Mesendoderm (in vitro differentiated cells): ENCODE measurements around the gene PLCD4.

Experiments
- DNase-seq: peaks from one replicate; pipeline ENCODE4 v3.0.0; 2013
- H2AK5ac ChIP-seq: 2 replicates; pipeline ENCODE4 v1.6.1; 2013; ENCODE audit warnings: low read length, inconsistent platforms
- H2BK120ac ChIP-seq: 2 replicates; pipeline ENCODE4 v1.6.1; 2013; ENCODE audit warnings: low read depth, mild to moderate bottlenecking, low read length, moderate library complexity, mixed read lengths
- H2BK15ac ChIP-seq: replicated peaks from 2 replicates; pipeline ENCODE4 v1.6.1; 2013; ENCODE audit warnings: low read depth, mild to moderate bottlenecking, moderate library complexity
- H2BK5ac ChIP-seq: 2 replicates; pipeline ENCODE4 v1.6.1; 2013; ENCODE audit warnings: low read length, inconsistent platforms
- H3K18ac ChIP-seq: 2 replicates; pipeline ENCODE4 v1.6.1; 2013; ENCODE audit warnings: mild to moderate bottlenecking, low read length, mixed read lengths
- H3K23ac ChIP-seq: one replicate; pipeline ENCODE4 v1.6.1; 2013; ENCODE audit warnings: low read length
- H3K27ac ChIP-seq: 2 replicates; pipeline ENCODE4 v1.5.1; 2013; ENCODE audit warnings: low read depth, mild to moderate bottlenecking, inconsistent platforms, low read length, moderate library complexity
- H3K27me3 ChIP-seq: 2 replicates; pipeline ENCODE4 v1.6.1; 2013; ENCODE audit warnings: low read length, control low read depth, mild to moderate bottlenecking, inconsistent platforms; ENCODE audit not compliant: insufficient read depth, poor library complexity
- H3K36me3 ChIP-seq: 2 replicates; pipeline ENCODE4 v1.6.1; 2013; ENCODE audit warnings: low read length, inconsistent platforms; ENCODE audit not compliant: control insufficient read depth, insufficient read depth
- H3K4ac ChIP-seq: one replicate; pipeline ENCODE4 v1.6.1; 2013; ENCODE audit warnings: low read depth, mild to moderate bottlenecking, low read length, moderate library complexity
- H3K4me1 ChIP-seq: 2 replicates; pipeline ENCODE4 v1.6.1; 2013; ENCODE audit warnings: low read depth, low read length, inconsistent platforms; ENCODE audit not compliant: control insufficient read depth
- H3K4me2 ChIP-seq: 2 replicates; pipeline ENCODE4 v1.6.1; 2013; ENCODE audit warnings: low read length
- H3K4me3 ChIP-seq: 2 replicates; pipeline ENCODE4 v1.5.1; 2013; ENCODE audit warnings: mild to moderate bottlenecking, low read length
- H3K56ac ChIP-seq: one replicate; pipeline ENCODE4 v1.6.1; 2013; ENCODE audit warnings: low read length
- H3K79me1 ChIP-seq: 2 replicates; pipeline ENCODE4 v1.6.1; 2013; ENCODE audit warnings: low read length, inconsistent platforms
- H3K79me2 ChIP-seq: 2 replicates; pipeline ENCODE4 v1.6.1; 2013; ENCODE audit warnings: mild to moderate bottlenecking, low read length; ENCODE audit not compliant: control insufficient read depth, insufficient read depth
- H3K9ac ChIP-seq: 2 replicates; pipeline ENCODE4 v1.6.1; 2013; ENCODE audit warnings: low read length, inconsistent platforms
- H4K5ac ChIP-seq: one replicate; pipeline ENCODE4 v1.6.1; 2013; ENCODE audit warnings: low read length
- H4K8ac ChIP-seq: one replicate; pipeline ENCODE4 v1.6.1; 2013; ENCODE audit warnings: low read depth, mild to moderate bottlenecking, control low read depth, low read length, moderate library complexity
- WGBS: extraction: QIAGEN DNeasy Blood & Tissue Kit; methylation state at CpG from one replicate; pipeline ENCODE4 v1.1.7; 2013; ENCODE audit warnings: low lambda C conversion rate, missing lambda C conversion rate; ENCODE audit not compliant: insufficient coverage; ENCODE audit errors: extremely low coverage; 5-methylcytosine and 5-hydroxymethylcytosine counted together

Gene PLCD4

DNA sequence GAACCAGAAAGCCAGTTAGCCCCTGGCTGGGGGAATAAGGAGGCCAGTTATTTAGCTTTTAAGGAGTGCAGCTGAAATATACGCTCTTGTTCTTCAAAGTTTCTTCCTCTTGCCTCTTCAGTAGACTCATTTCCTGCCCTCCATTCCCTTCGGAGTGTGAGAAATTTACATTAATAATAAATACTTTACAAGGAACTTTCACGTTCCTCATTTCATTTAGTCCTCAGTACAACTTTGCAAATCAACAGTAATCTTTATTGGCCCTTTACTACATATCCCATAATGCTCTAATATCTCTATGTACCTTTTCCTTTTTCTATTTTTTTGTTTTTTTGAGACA, 15.6 kb downstream of the PLCD4 start:
- Histone ChIP-seq H3K79me1 (no peaks in the 10 kb centered on the region), H4K8ac (no peak overlapping the region), H3K4me3 (no peak overlapping the region), H3K4me1 (peaks cover 7% of the 10 kb centered on the region), H2AK5ac (no peak overlapping the region), H3K23ac (peak overlapping the region; percentile 48), H3K27me3 (no peaks in the 10 kb centered on the region), H4K5ac (no peak overlapping the region), H3K27ac (no peak overlapping the region), H2BK15ac (no peak overlapping the region), H2BK120ac (no peak overlapping the region), H3K4ac (no peak overlapping the region), H3K56ac (no peak overlapping the region), H3K9ac (no peak overlapping the region), H3K36me3 (no peaks in the 10 kb centered on the region), H3K4me2 (no peak overlapping the region), H2BK5ac (no peak overlapping the region), H3K79me2 (no peaks in the 10 kb centered on the region), H3K18ac (no peak overlapping the region)
- no peak for DNase-seq
- WGBS, result no CpG with 5 or more reads among the region's 3 CpGs

DNA sequence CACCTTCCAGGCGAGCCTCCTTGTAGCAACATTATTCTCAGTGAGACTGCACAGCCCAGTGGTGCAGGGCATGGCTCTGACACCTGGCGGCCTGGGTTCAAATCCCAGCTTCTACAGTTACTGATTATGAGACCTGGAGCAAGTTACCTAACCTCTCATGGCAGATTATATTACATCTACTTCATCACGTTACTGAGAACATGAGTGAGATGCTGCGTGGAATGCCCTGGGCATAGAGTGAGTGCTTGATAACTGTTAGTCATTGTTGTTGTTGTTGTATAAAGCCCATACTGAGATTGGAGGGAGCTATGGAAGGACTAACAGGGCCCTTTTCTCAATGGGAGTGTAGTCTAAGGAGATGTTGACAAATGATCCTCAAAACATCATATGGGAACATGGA, 18.7 kb downstream of the PLCD4 start:
- Histone ChIP-seq H3K18ac (no peak overlapping the region), H3K79me1 (no peaks in the 10 kb centered on the region), H3K4me2 (no peak overlapping the region), H3K23ac (no peak overlapping the region), H3K27ac (no peak overlapping the region), H3K36me3 (no peaks in the 10 kb centered on the region), H4K5ac (no peak overlapping the region), H2AK5ac (no peak overlapping the region), H3K79me2 (no peaks in the 10 kb centered on the region), H3K4ac (no peak overlapping the region), H2BK15ac (no peak overlapping the region), H3K27me3 (no peaks in the 10 kb centered on the region), H3K56ac (no peak overlapping the region), H3K9ac (no peak overlapping the region), H2BK120ac (no peak overlapping the region), H2BK5ac (no peak overlapping the region), H3K4me1 (peaks cover 7% of the 10 kb centered on the region), H4K8ac (no peak overlapping the region), H3K4me3 (no peak overlapping the region)
- no peak for DNase-seq
- WGBS, result no CpG with 5 or more reads among the region's 4 CpGs

DNA sequence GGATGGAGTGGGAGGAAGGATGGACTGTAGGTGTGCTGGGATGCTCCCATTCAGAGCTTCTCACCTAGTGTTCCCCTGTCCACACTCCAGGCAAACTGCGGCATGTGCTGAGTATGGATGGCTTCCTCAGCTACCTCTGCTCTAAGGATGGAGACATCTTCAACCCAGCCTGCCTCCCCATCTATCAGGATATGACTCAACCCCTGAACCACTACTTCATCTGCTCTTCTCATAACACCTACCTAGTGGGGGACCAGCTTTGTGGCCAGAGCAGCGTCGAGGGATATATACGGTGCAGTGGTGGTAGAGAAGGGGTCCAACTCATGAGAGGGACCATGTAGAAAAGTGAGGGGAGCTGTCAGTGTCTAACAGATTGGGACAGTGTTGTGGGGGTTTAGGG, 20.2 kb downstream of the PLCD4 start:
- Histone ChIP-seq H3K4me3 (no peak overlapping the region), H4K8ac (no peak overlapping the region)
- no peak for DNase-seq

DNA sequence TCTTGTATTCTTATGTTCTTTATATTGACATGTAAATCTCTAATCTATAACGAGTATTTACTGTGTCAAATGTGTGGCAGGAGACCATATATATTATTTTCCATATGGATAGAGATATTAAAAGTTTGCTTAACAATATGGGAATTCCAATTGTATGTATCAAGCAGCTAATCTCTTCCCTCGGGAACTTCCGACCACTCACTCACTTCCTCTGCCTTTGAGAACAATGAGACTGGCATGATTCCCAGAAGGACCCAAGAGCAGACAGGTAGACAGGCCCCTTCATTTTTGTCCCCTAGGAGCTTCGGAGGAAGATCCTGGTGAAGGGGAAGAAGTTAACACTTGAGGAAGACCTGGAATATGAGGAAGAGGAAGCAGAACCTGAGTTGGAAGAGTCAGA, 24.1 kb downstream of the PLCD4 start:
- Histone ChIP-seq H3K56ac (no peak overlapping the region), H3K79me2 (no peaks in the 10 kb centered on the region), H4K8ac (no peak overlapping the region), H3K4me2 (no peak overlapping the region), H2BK15ac (no peak overlapping the region), H3K27ac (no peak overlapping the region), H3K4me3 (no peak overlapping the region), H3K36me3 (peaks cover 8% of the 10 kb centered on the region), H3K4me1 (no peaks in the 10 kb centered on the region), H3K18ac (no peak overlapping the region), H2BK120ac (no peak overlapping the region), H2AK5ac (no peak overlapping the region), H3K23ac (no peak overlapping the region), H3K4ac (no peak overlapping the region), H3K27me3 (no peaks in the 10 kb centered on the region), H2BK5ac (no peak overlapping the region), H3K79me1 (no peaks in the 10 kb centered on the region), H3K9ac (no peak overlapping the region), H4K5ac (no peak overlapping the region)
- WGBS, result no CpG with 5 or more reads among the region's 4 CpGs
- DNase-seq, result no peak

More for the DNA sequence above, 20.2 kb downstream of the PLCD4 start:
- Histone ChIP-seq H2BK15ac (no peak overlapping the region), H3K27me3 (no peaks in the 10 kb centered on the region), H3K4me1 (peaks cover 3% of the 10 kb centered on the region), H3K36me3 (no peaks in the 10 kb centered on the region), H3K56ac (no peak overlapping the region), H3K18ac (no peak overlapping the region), H3K23ac (no peak overlapping the region), H3K27ac (no peak overlapping the region), H2BK5ac (no peak overlapping the region), H3K9ac (no peak overlapping the region), H4K5ac (no peak overlapping the region), H3K4me2 (no peak overlapping the region), H3K79me2 (no peaks in the 10 kb centered on the region), H3K79me1 (no peaks in the 10 kb centered on the region), H2AK5ac (no peak overlapping the region), H3K4ac (no peak overlapping the region), H2BK120ac (no peak overlapping the region)
- WGBS, result no CpG with 5 or more reads among the region's 4 CpGs

DNA sequence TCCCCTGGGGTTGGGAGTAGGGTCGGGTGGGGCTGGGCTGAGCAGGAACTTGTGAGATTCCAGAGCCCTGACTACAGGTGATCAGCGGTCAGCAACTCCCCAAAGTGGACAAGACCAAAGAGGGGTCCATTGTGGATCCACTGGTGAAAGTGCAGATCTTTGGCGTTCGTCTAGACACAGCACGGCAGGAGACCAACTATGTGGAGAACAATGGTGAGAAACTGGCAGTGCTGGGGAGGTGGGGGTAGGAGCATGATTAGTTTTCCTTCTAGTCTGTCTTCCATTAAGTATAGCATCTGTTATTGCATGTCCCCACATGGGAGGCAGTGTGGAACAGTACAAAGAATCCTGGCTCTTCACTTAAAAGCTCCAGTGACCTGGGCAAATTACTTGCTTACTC, 28.0 kb downstream of the PLCD4 start:
- no peak overlapping the region for H3K4ac ChIP-seq
- no peak overlapping the region for H2BK15ac ChIP-seq
- no peaks in the 10 kb centered on the region for H3K27me3 ChIP-seq
- no peak overlapping the region for H3K23ac ChIP-seq
- no peak overlapping the region for H3K27ac ChIP-seq
- no peaks in the 10 kb centered on the region for H3K4me1 ChIP-seq
- no peak overlapping the region for H3K4me3 ChIP-seq
- no peak overlapping the region for H2BK5ac ChIP-seq
- no peak overlapping the region for H2BK120ac ChIP-seq
- no peak overlapping the region for H3K9ac ChIP-seq
- no peak overlapping the region for H3K18ac ChIP-seq
- H4K8ac ChIP-seq, result no peak overlapping the region
- WGBS, result no CpG with 5 or more reads among the region's 5 CpGs
- no peak overlapping the region for H3K4me2 ChIP-seq
- H3K56ac ChIP-seq, result no peak overlapping the region
- H4K5ac ChIP-seq, result no peak overlapping the region
- peak; percentile 63 for DNase-seq
- H2AK5ac ChIP-seq, result no peak overlapping the region
- peaks cover 26% of the 10 kb centered on the region for H3K36me3 ChIP-seq
- H3K79me2 ChIP-seq, result no peaks in the 10 kb centered on the region
- no peaks in the 10 kb centered on the region for H3K79me1 ChIP-seq

DNA sequence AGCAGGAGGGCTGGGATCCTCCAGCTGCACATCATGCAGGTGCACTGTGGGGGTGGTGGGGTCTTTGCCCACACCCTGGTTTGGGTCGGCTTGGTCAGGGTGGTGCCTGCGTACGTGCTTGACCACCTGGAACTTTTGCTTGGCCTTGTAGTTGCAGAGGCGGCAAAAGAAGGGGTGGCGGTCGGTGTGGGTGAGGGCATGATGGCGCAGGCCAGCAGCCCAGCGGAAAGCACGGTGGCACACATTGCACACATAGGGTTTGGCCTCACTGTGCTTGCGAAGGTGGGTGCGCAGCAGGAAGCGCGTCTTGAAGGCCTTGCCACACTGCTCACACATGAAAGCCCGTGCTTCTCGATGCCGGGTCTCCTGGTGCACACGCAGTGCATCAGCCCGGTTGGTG, 30.7 kb downstream of the PLCD4 start:
- no CpG with 5 or more reads among the region's 18 CpGs for WGBS
- no peak for DNase-seq
- Histone ChIP-seq H2AK5ac (no peak overlapping the region), H3K27ac (no peak overlapping the region), H4K8ac (no peak overlapping the region), H2BK5ac (no peak overlapping the region), H2BK15ac (no peak overlapping the region), H3K79me1 (no peaks in the 10 kb centered on the region), H2BK120ac (no peak overlapping the region), H3K9ac (no peak overlapping the region), H3K79me2 (no peaks in the 10 kb centered on the region), H3K23ac (no peak overlapping the region), H3K4me3 (no peak overlapping the region), H4K5ac (no peak overlapping the region), H3K36me3 (peaks cover 34% of the 10 kb centered on the region), H3K4me2 (no peak overlapping the region), H3K18ac (no peak overlapping the region), H3K4me1 (no peaks in the 10 kb centered on the region), H3K56ac (no peak overlapping the region), H3K4ac (no peak overlapping the region), H3K27me3 (no peaks in the 10 kb centered on the region)
